Endothelial cell (in vitro differentiated cells): ENCODE measurements around the gene CHST3. TPM values are rescaled to one million over a fixed set of nuclear protein-coding genes. Genes with fewer than 3 reads are reported as not detected.

Experiments
- DNase-seq: peaks from one replicate; pipeline ENCODE4 v3.0.0; 2021; ENCODE audit warnings: low spot score
- H3K27ac Mint-ChIP-seq: one replicate; pipeline ENCODE4 v1.8.0; 2021; ENCODE audit warnings: mixed read lengths, inconsistent platforms; ENCODE audit not compliant: unreplicated experiment
- H3K27me3 Mint-ChIP-seq: one replicate; pipeline ENCODE4 v1.8.0; 2021; ENCODE audit warnings: mild to moderate bottlenecking, moderate library complexity, mixed read lengths, inconsistent platforms; ENCODE audit not compliant: unreplicated experiment
- H3K36me3 Mint-ChIP-seq: one replicate; pipeline ENCODE4 v1.8.0; 2021; ENCODE audit warnings: mild to moderate bottlenecking, low read depth, mixed read lengths, inconsistent platforms; ENCODE audit not compliant: unreplicated experiment
- H3K4me1 Mint-ChIP-seq: one replicate; pipeline ENCODE4 v1.8.0; 2021; ENCODE audit warnings: mild to moderate bottlenecking, mixed read lengths, inconsistent platforms; ENCODE audit not compliant: unreplicated experiment
- H3K4me3 Mint-ChIP-seq: one replicate; pipeline ENCODE4 v1.8.0; 2021; ENCODE audit warnings: mild to moderate bottlenecking, mixed read lengths, inconsistent platforms; ENCODE audit not compliant: unreplicated experiment
- H3K9me3 Mint-ChIP-seq: one replicate; pipeline ENCODE4 v1.8.0; 2021; ENCODE audit warnings: mixed read lengths, inconsistent platforms; ENCODE audit not compliant: unreplicated experiment
- CTCF ChIP-seq: fragments of 200-600 bp; sonication (generic); IDR thresholded peaks from one replicate; pipeline ENCODE4 v1.5.0; 2021; ENCODE audit warnings: antibody characterized with exemption; ENCODE audit not compliant: unreplicated experiment
- total RNA-seq: library from RNA; stranded (reverse); fragmentation: NEBNext Ultra II Directional; extraction: Animal tissue kit (Norgen Biotek cat#: 25700); gene quantifications from one replicate; pipeline ENCODE4 v1.2.1, GENCODE V29; 2021; ENCODE audit not compliant: unreplicated experiment

Gene CHST3
- total RNA-seq, 1 donor from 2014 or later = 3.8 TPM

GRCh38 chr10:71978476-71978875 is 14.3 kb downstream of the CHST3 start:
- peaks cover 11% of the 10 kb centered on the region for H3K4me1 Mint-ChIP-seq
- no peak for DNase-seq
- H3K4me3 Mint-ChIP-seq = no peak overlapping the region

DNA sequence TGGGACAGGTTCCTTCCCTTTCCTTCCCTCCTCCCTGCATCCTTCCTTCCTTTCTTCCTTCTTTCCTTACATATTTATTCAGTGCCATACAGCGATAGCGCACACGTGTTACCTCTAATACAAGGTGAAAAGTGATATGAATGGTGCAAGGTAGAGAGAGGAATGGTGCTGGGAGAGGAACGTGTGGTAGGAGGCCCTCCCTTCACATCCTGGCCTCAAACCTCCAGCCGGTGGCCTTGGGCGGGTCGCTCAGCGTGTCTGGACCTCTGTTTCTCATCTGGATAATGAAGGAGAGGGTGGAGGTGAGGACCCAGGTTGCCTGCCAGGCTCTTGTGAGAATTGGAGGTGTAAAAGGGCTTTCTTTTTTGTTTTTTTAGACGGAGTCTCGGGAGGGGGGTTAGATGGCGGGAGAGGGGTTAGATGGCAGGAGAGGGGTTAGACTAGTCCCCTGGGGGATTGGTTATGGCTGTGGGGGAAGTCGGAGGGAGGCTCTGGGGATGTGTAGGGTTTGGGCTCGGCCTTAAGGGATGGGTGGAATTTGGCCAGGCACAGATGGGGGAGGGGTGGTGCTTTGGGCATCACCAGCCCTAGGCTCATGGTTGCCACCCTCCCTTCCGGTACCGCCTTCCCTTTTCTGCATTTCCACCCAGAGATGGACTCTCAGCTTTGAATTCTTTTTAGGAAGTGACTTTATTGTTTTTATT is 14.9 kb downstream of the CHST3 start:
- Mint-ChIP-seq H3K27me3 (peaks cover 4% of the 10 kb centered on the region), H3K27ac (no peak overlapping the region), H3K36me3 (no peaks in the 10 kb centered on the region), H3K4me1 (peaks cover 13% of the 10 kb centered on the region), H3K9me3 (no peaks in the 10 kb centered on the region), H3K4me3 (no peak overlapping the region)
- DNase-seq = no peak
- TF ChIP-seq CTCF = no peak

More at GRCh38 chr10:71978476-71978875, 14.3 kb downstream of the CHST3 start:
- Mint-ChIP-seq H3K36me3 (no peaks in the 10 kb centered on the region), H3K27ac (no peak overlapping the region), H3K9me3 (no peaks in the 10 kb centered on the region), H3K27me3 (peaks cover 4% of the 10 kb centered on the region)
- no peak for TF ChIP-seq CTCF

DNA sequence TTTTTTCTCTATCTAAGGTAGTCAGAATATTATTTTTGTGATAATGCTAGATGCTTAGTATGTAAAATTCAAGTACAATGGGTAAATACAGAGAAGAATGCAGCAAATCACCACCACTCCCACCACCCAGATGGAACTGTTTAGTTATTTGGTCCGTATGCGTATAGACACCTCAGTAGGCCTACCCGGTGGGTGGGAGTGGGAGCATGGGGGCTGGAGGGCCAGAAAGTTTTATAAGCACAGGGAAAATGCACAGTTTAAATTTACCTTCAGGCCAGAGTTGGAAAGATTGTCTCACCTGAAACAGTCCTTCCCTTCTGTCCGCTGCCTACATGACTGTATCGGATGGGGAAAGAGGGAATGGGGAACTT is 15.5 kb downstream of the CHST3 start:
- TF ChIP-seq CTCF = no peak
- Mint-ChIP-seq H3K36me3 (no peaks in the 10 kb centered on the region), H3K27me3 (peaks cover 5% of the 10 kb centered on the region), H3K9me3 (no peaks in the 10 kb centered on the region), H3K27ac (no peak overlapping the region), H3K4me1 (peaks cover 18% of the 10 kb centered on the region), H3K4me3 (no peak overlapping the region)
- no peak for DNase-seq

GRCh38 chr10:71980181-71981014 is 16.2 kb downstream of the CHST3 start:
- DNase-seq = no peak
- Mint-ChIP-seq H3K9me3 (no peaks in the 10 kb centered on the region), H3K27ac (no peak overlapping the region), H3K27me3 (peaks cover 7% of the 10 kb centered on the region), H3K4me1 (peaks cover 23% of the 10 kb centered on the region), H3K36me3 (no peaks in the 10 kb centered on the region), H3K4me3 (no peak overlapping the region)
- no peak for TF ChIP-seq CTCF
